NB4 (cell line): ENCODE results near the gene NCS1.

ENCODE experiments used
- POLR2A ChIP-seq: IDR thresholded peaks from 2 replicates; pipeline ENCODE4 v1.6.1; 2011; ENCODE audit warnings: mild to moderate bottlenecking; ENCODE audit not compliant: insufficient read length; ENCODE audit errors: extremely low read depth
- TF ChIP-seq, protein P1 (sequence below): IDR thresholded peaks from one replicate; pipeline ENCODE4 v1.5.1; 2012; ENCODE audit warnings: low read depth, low read length

- TF ChIP-seq, protein P1, sequence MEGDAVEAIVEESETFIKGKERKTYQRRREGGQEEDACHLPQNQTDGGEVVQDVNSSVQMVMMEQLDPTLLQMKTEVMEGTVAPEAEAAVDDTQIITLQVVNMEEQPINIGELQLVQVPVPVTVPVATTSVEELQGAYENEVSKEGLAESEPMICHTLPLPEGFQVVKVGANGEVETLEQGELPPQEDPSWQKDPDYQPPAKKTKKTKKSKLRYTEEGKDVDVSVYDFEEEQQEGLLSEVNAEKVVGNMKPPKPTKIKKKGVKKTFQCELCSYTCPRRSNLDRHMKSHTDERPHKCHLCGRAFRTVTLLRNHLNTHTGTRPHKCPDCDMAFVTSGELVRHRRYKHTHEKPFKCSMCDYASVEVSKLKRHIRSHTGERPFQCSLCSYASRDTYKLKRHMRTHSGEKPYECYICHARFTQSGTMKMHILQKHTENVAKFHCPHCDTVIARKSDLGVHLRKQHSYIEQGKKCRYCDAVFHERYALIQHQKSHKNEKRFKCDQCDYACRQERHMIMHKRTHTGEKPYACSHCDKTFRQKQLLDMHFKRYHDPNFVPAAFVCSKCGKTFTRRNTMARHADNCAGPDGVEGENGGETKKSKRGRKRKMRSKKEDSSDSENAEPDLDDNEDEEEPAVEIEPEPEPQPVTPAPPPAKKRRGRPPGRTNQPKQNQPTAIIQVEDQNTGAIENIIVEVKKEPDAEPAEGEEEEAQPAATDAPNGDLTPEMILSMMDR: no peak
- TF ChIP-seq POLR2A: no peak
Measured at GRCh38 chr9:130195638-130196037, 23.4 kb downstream of the NCS1 start.
